Upper lobe of left lung (tissue), 6 donors: ENCODE measurements around the gene CLIC3. TPM values are rescaled to one million over a fixed set of nuclear protein-coding genes. Genes with fewer than 3 reads are reported as not detected.

ENCODE experiments used
- ATAC-seq, 2 donors: fragments of 200-7000 bp; cut with Tn5 transposase; one replicate each; pipeline ENCODE4 v1.9.1; 2022; ENCODE audit warnings: mild to moderate bottlenecking in 2 of 2, moderate library complexity in 2 of 2; ENCODE audit not compliant: low FRiP score in 2 of 2
- DNase-seq, 2 donors: peaks; one replicate each; pipeline ENCODE4 v3.0.0-alpha.2; 2019 to 2020
- H3K27ac ChIP-seq, 4 donors: fragments of 200-600 bp; sonication (generic); one replicate each; pipeline ENCODE4 v1.5.1; 2016 to 2019
- H3K27me3 ChIP-seq, 4 donors: fragments of 200-600 bp; sonication (generic); one replicate each; pipeline ENCODE4 v1.5.1; 2017 to 2019
- H3K36me3 ChIP-seq, 4 donors: fragments of 200-600 bp; sonication (generic); one replicate each; pipeline ENCODE4 v1.5.1; 2016 to 2019
- H3K4me1 ChIP-seq, 4 donors: fragments of 200-600 bp; sonication (generic); one replicate each; pipeline ENCODE4 v1.5.1; 2018 to 2019
- H3K4me3 ChIP-seq, 4 donors: fragments of 200-600 bp; sonication (generic); one replicate each; pipeline ENCODE4 v1.5.1; 2017 to 2019; ENCODE audit warnings: mild to moderate bottlenecking in 2 of 4, moderate library complexity in 1 of 4
- H3K9me3 ChIP-seq, 4 donors: fragments of 200-600 bp; sonication (generic); one replicate each; pipeline ENCODE4 v1.5.1; 2018 to 2019
- CTCF ChIP-seq, 6 experiments: fragments of 450-650 bp in 4 of 6; fragments of 200-600 bp in 2 of 6; sonication (generic) in 2 of 6; IDR thresholded peaks; one replicate each; pipeline ENCODE4 v1.5.1; 2016 to 2019; ENCODE audit warnings: antibody characterized with exemption in 6 of 6
- EP300 ChIP-seq, 4 donors: sonication (generic); formaldehyde crosslinking; IDR thresholded peaks; one replicate each; pipeline ENCODE4 v1.5.1; 2017; ENCODE audit warnings: antibody characterized with exemption in 4 of 4, control low read depth in 2 of 4
- POLR2A ChIP-seq, 4 donors: fragments of 450-650 bp; IDR thresholded peaks; one replicate each; pipeline ENCODE4 v1.5.1; 2016 to 2017; ENCODE audit warnings: antibody characterized with exemption in 4 of 4, mild to moderate bottlenecking in 2 of 4
- POLR2AphosphoS5 ChIP-seq, 2 donors: sonication (generic); formaldehyde crosslinking; IDR thresholded peaks; one replicate each; pipeline ENCODE4 v1.5.1; 2017; ENCODE audit warnings: antibody characterized with exemption in 2 of 2
- WGBS, 2 donors: methylation state at CpG; one replicate each; pipeline ENCODE4 v1.1.5; 2017 to 2018; 5-methylcytosine and 5-hydroxymethylcytosine counted together
- total RNA-seq, 6 donors: library from RNA; depleted of rRNA in 4 of 6; stranded (reverse); fragments of >200 nt in 4 of 6; gene quantifications; one replicate each; pipeline versions ENCODE4 v1.1.0 to v1.2.1, GENCODE V29; 2016 to 2021
- donor health status: DM: no; HTN: no; CAD: no; lungs with moderate emphysema.
- donor health status: DM: no; HTN: yes; CAD: no; lungs with severe emphysema.

CLIC3 gene, protein sequence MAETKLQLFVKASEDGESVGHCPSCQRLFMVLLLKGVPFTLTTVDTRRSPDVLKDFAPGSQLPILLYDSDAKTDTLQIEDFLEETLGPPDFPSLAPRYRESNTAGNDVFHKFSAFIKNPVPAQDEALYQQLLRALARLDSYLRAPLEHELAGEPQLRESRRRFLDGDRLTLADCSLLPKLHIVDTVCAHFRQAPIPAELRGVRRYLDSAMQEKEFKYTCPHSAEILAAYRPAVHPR
- 100 to 1,000 TPM in 2 of 6 donors, 10 to 100 TPM in 4; 41.9 to 132 (median 85.2) TPM for total RNA-seq

GRCh38 chr9:136996361-136997292, at the start of gene CLIC3:
Gene CLIC3, minus strand, starts transcription at chr9:136996568. Its CDS starts 25 bp downstream, at chr9:136996543.
- 14 to 28% methylated on average over 13 to 34 of the region's 35 CpGs for WGBS, 2 donors
- Histone ChIP-seq H3K27me3 (no peaks in the 10 kb centered on the region), H3K27ac (peak within 1 kb of the TSS; percentile 67 to 90 (median 78)), H3K36me3 (peaks cover 0 to 12% (median 5%) of the 10 kb centered on the region in 4 donors), H3K9me3 (no peaks in the 10 kb centered on the region), H3K4me3 (peak within 1 kb of the TSS in 3 of 4 donors; percentile 31 to 50 (median 46)), H3K4me1 (peaks cover 68 to 91% (median 74%) of the 10 kb centered on the region in 4 donors)
- ATAC-seq = peak; percentile 18 to 70
- TF ChIP-seq CTCF (IDR thresholded peaks at IDR 0.05) (no peak), POLR2AphosphoS5 (IDR thresholded peaks at IDR 0.05) (peak in 1 of 2 donors; percentile 67), EP300 (IDR thresholded peaks at IDR 0.05) (no peak), POLR2A (IDR thresholded peaks at IDR 0.05) (peak in 1 of 4 donors; percentile 52)
- DNase-seq = peak; percentile 83 to 93

GRCh38 chr9:137045294-137046087, 49.1 kb upstream of the CLIC3 start:
- peak in 1 of 2 donors; percentile 86 for DNase-seq

GRCh38 chr9:137044502-137045177, 48.3 kb upstream of the CLIC3 start:
- DNase-seq = peak; percentile 41 to 64
- peaks cover 0 to 46% (median 15%) of the 10 kb centered on the region in 4 donors for H3K27me3 ChIP-seq
- H3K27ac ChIP-seq = peak overlapping the region; percentile 72 to 81 (median 76)

More at GRCh38 chr9:137045294-137046087, 49.1 kb upstream of the CLIC3 start:
- Histone ChIP-seq H3K27me3 (peaks cover 0 to 49% (median 16%) of the 10 kb centered on the region in 4 donors), H3K27ac (peak overlapping the region; percentile 50 to 81 (median 76)), H3K36me3 (peaks cover 0 to 3% (median 3%) of the 10 kb centered on the region in 4 donors), H3K4me1 (peaks cover 36 to 58% (median 42%) of the 10 kb centered on the region in 4 donors), H3K9me3 (no peaks in the 10 kb centered on the region), H3K4me3 (peak overlapping the region; percentile 55 to 82 (median 64))
- TF ChIP-seq EP300 (IDR thresholded peaks at IDR 0.05) (no peak), POLR2AphosphoS5 (IDR thresholded peaks at IDR 0.05) (no peak)
- 1% methylated on average over 47 of the region's 96 CpGs; no CpG with 5 or more reads in 1 of the 2 donors for WGBS, 2 donors
- ATAC-seq = peak in 1 of 2 donors; percentile 23

DNA sequence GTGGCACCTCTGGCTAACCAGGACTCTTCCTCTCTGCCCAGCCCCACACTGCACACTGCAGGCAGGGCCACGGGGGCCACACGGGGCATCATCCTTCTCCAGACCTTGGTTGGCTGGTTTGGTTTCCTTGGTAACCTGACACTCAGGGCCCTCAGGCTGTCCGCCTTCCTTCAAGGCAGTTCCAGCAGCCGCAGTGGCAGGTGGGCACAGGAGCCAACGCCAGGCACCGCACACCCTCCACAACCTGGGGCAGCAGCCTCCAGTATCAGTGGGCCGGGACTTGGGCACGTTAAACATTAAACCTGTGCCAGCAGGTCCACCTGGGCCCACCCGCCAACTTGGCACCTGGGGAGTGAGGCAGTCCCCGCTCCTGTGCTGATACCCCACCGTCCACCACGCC, 47.7 kb upstream of the CLIC3 start:
- H3K36me3 ChIP-seq = peaks cover 0 to 17% (median 15%) of the 10 kb centered on the region in 4 donors
- peaks cover 0 to 40% (median 12%) of the 10 kb centered on the region in 4 donors for H3K27me3 ChIP-seq
- peak overlapping the region; percentile 72 to 81 (median 76) for H3K27ac ChIP-seq
- H3K4me3 ChIP-seq = peak overlapping the region; percentile 7 to 82 (median 64)
- H3K4me1 ChIP-seq = peaks cover 36 to 60% (median 45%) of the 10 kb centered on the region in 4 donors
- TF ChIP-seq POLR2A (IDR thresholded peaks at IDR 0.05) (no peak), CTCF (IDR thresholded peaks at IDR 0.05) (no peak), POLR2AphosphoS5 (IDR thresholded peaks at IDR 0.05) (no peak), EP300 (IDR thresholded peaks at IDR 0.05) (no peak)
- DNase-seq (peak in 1 of 2 donors; percentile 57), ATAC-seq (no peak)
- no peaks in the 10 kb centered on the region for H3K9me3 ChIP-seq
- 8 to 43% methylated on average over 2 to 10 of the region's 12 CpGs for WGBS, 2 donors

More at GRCh38 chr9:137044502-137045177, 48.3 kb upstream of the CLIC3 start:
- 22 to 26% methylated on average over 9 to 17 of the region's 18 CpGs for WGBS, 2 donors
- peaks cover 0 to 11% (median 9%) of the 10 kb centered on the region in 4 donors for H3K36me3 ChIP-seq
- no peaks in the 10 kb centered on the region for H3K9me3 ChIP-seq
- ATAC-seq = peak in 1 of 2 donors; percentile 4
- peak overlapping the region; percentile 38 to 82 (median 64) for H3K4me3 ChIP-seq
- no peak for TF ChIP-seq CTCF (IDR thresholded peaks at IDR 0.05)
- peak; percentile 54 to 59 for TF ChIP-seq POLR2AphosphoS5 (IDR thresholded peaks at IDR 0.05)
- TF ChIP-seq EP300 (IDR thresholded peaks at IDR 0.05) = peak in 1 of 4 donors; percentile 7
- TF ChIP-seq POLR2A (IDR thresholded peaks at IDR 0.05) = no peak
- peaks cover 36 to 60% (median 45%) of the 10 kb centered on the region in 4 donors for H3K4me1 ChIP-seq
